Measurements from ENCODE around the gene STX16.

Gene STX16

GRCh38 chr20:58652606-58653294 is 1.7 kb downstream of the STX16 start:
- no peak for DNase-seq (ENCODE audit: low spot score)

- DNase-seq (ENCODE audit: low spot score), result no peak
Measured at GRCh38 chr20:58654337-58654736, 3.3 kb downstream of the STX16 start.

GRCh38 chr20:58655328-58656107 is 4.4 kb downstream of the STX16 start:
- DNase-seq (ENCODE audit: low spot score), result no peak

- DNase-seq (ENCODE audit: low spot score), result no peak
Measured at GRCh38 chr20:58656831-58657230, 5.7 kb downstream of the STX16 start.

GRCh38 chr20:58657262-58657661 is 6.2 kb downstream of the STX16 start:
- DNase-seq (ENCODE audit: low spot score), result no peak

GRCh38 chr20:58657986-58658385 is 6.9 kb downstream of the STX16 start:
- DNase-seq (ENCODE audit: low spot score), result no peak

GRCh38 chr20:58658760-58659159 is 7.7 kb downstream of the STX16 start:
- DNase-seq (ENCODE audit: low spot score), result no peak

GRCh38 chr20:58659841-58660240 is 8.8 kb downstream of the STX16 start:
- no peak for DNase-seq (ENCODE audit: low spot score)

GRCh38 chr20:58660855-58661597 is 9.9 kb downstream of the STX16 start:
- no peak for DNase-seq (ENCODE audit: low spot score)

- no peak for DNase-seq (ENCODE audit: low spot score)
Measured at GRCh38 chr20:58661598-58662473, 10.8 kb downstream of the STX16 start.

GRCh38 chr20:58664331-58664730 is 13.2 kb downstream of the STX16 start:
- no peak for DNase-seq (ENCODE audit: low spot score)

GRCh38 chr20:58664883-58665282 is 13.8 kb downstream of the STX16 start:
- DNase-seq (ENCODE audit: low spot score), result no peak

- no peak for DNase-seq (ENCODE audit: low spot score)
Measured at GRCh38 chr20:58665606-58666005, 14.5 kb downstream of the STX16 start.

GRCh38 chr20:58666702-58667101 is 15.6 kb downstream of the STX16 start:
- no peak for DNase-seq (ENCODE audit: low spot score)

GRCh38 chr20:58667975-58668374 is 16.9 kb downstream of the STX16 start:
- no peak for DNase-seq (ENCODE audit: low spot score)

- no peak for DNase-seq (ENCODE audit: low spot score)
Measured at GRCh38 chr20:58668901-58669286, 17.8 kb downstream of the STX16 start.

- DNase-seq (ENCODE audit: low spot score), result no peak
Measured at GRCh38 chr20:58669287-58670006, 18.4 kb downstream of the STX16 start.

GRCh38 chr20:58670102-58670501 is 19.0 kb downstream of the STX16 start:
- DNase-seq (ENCODE audit: low spot score), result no peak

- DNase-seq (ENCODE audit: low spot score), result no peak
Measured at GRCh38 chr20:58670659-58671058, 19.6 kb downstream of the STX16 start.

- DNase-seq (ENCODE audit: low spot score), result no peak
Measured at GRCh38 chr20:58673119-58673518, 22.0 kb downstream of the STX16 start.

GRCh38 chr20:58675146-58675584 is 24.1 kb downstream of the STX16 start:
- no peak for DNase-seq (ENCODE audit: low spot score)

Data from globus pallidus (tissue), 1 donor.